Retinal pigment epithelial cell (primary cell): ENCODE data around the gene RNF207.

Experiments
- DNase-seq: peaks from one replicate; pipeline ENCODE4 v3.0.0-alpha.2; 2010; ENCODE audit warnings: low read depth
- H3K4me3 ChIP-seq: 2 replicates; pipeline ENCODE4 v1.5.1; 2011; ENCODE audit warnings: mild to moderate bottlenecking, low read length, control low read depth, moderate library complexity
- CTCF ChIP-seq: conservative IDR thresholded peaks from 2 replicates; pipeline ENCODE4 v1.5.1; 2011; ENCODE audit warnings: low read depth, low read length, control low read depth, inconsistent platforms

Gene RNF207

GRCh38 chr1:6185635-6186382 is 20.1 kb upstream of the RNF207 start:
- H3K4me3 ChIP-seq = no peak overlapping the region
- peak; percentile 60 for TF ChIP-seq CTCF
- DNase-seq = no peak

- no peak for DNase-seq
- no peak for TF ChIP-seq CTCF
- no peak overlapping the region for H3K4me3 ChIP-seq
Observed at GRCh38 chr1:6188466-6188865, 17.5 kb upstream of the RNF207 start.

GRCh38 chr1:6191968-6192367 is 14.0 kb upstream of the RNF207 start:
- DNase-seq = no peak
- no peak for TF ChIP-seq CTCF
- no peak overlapping the region for H3K4me3 ChIP-seq

- TF ChIP-seq CTCF = no peak
- no peak for DNase-seq
- peak overlapping the region; percentile 98 for H3K4me3 ChIP-seq
Observed at GRCh38 chr1:6197746-6198427, 8.0 kb upstream of the RNF207 start.

- peak overlapping the region; percentile 98 for H3K4me3 ChIP-seq
- no peak for DNase-seq
- TF ChIP-seq CTCF = no peak
Observed at GRCh38 chr1:6198646-6199297, 7.1 kb upstream of the RNF207 start.

- TF ChIP-seq CTCF = no peak
- H3K4me3 ChIP-seq = peak within 1 kb of the TSS; percentile 98
- DNase-seq = peak; percentile 98
Observed at GRCh38 chr1:6199298-6200187, 6.4 kb upstream of the RNF207 start, which contains the start of gene RPL22. TSS of gene RPL22 (minus strand) at chr1:6199595. CDS start at chr1:6199573, 22 bp downstream.
